GM19351 (cell line): Measurements from ENCODE around the gene TMEM17.

ENCODE experiments used
- ATAC-seq: cut with Tn5 transposase; IDR thresholded peaks from one replicate; pipeline ENCODE4 v1.9.1; 2021; ENCODE audit warnings: mild to moderate bottlenecking, moderate library complexity; ENCODE audit not compliant: unreplicated experiment

Gene TMEM17

GRCh38 chr2:62458206-62458641, 47.8 kb downstream of the TMEM17 start:
- no peak for ATAC-seq

- ATAC-seq: no peak
Observed at GRCh38 chr2:62457556-62457955, 48.4 kb downstream of the TMEM17 start.

DNA sequence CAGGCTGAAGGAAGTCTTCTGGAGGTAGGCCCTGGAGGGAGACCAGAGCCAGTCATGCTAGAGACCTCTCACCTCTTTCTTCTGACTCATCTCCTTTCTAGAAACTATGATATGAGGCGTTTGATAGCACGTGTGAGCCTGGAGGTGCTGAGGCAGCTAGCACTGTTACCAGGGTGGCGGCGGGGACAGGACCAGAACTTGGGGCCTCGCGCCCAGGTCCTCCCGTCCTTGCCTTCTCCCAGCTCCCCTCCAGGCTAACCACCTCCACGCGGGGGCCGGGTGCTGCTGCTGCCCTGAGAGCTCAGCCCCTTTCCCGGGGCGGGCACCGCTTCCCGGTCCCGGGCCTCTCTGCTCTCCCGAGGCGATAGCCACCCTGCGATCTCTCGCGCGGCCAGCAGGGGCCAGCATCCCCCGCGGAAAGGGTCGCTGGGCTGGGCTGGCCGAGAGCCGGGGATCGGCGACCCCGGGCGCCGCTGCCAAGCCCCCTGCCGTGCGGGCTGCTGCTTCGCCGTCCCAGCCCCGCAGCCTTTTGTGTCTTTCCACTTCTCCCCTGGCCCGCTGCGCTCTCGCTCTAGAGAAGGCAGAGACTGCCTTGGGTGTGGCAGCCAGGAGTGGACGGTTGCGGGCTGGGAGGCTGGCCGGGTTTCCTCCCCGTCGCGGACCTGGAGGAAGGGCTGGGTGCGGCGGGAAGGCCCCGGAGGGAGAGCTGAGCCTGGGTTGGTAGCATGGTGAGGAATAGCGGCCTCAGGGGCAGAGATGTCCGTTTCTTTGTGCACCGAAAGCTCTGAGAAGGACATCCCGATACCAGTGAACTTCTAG, 49.1 kb downstream of the TMEM17 start:
- ATAC-seq: peak; percentile 87

DNA sequence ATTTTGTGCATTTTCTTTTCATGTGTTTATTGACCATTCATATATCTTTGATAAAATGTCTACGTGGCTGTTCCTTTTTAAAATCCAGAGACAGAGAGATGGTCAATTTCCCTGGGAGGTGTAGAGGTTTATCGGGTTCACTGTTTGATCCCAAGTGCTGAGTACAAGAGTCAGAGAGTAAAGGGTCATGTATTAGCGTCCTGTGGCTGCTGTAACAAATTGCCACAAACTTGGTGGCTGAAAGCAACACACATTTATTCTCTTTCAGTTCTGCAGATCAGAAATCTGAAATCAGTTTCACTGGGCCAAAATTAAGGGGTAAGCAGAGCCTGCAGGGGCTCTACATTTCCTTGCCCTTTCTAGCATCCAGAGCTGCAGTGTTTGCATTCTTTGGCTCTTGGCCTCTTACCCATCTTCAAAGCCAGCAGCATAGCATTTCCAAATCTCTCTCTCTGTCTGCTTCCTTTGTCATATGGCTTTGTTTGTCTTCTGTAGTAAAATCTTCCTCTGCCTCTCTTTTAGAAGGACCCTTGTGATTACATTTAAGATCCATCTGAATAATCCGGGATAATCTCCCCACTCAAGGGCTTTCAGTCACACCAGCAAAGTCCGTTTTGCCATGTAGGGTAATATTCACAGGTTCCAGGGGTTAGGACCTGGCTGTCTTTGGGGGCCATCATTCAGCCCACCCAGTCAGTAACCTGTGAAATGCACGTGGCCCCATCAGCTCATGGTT, 49.9 kb downstream of the TMEM17 start:
- no peak for ATAC-seq

GRCh38 chr2:62453955-62454354, 52.0 kb downstream of the TMEM17 start:
- no peak for ATAC-seq

DNA sequence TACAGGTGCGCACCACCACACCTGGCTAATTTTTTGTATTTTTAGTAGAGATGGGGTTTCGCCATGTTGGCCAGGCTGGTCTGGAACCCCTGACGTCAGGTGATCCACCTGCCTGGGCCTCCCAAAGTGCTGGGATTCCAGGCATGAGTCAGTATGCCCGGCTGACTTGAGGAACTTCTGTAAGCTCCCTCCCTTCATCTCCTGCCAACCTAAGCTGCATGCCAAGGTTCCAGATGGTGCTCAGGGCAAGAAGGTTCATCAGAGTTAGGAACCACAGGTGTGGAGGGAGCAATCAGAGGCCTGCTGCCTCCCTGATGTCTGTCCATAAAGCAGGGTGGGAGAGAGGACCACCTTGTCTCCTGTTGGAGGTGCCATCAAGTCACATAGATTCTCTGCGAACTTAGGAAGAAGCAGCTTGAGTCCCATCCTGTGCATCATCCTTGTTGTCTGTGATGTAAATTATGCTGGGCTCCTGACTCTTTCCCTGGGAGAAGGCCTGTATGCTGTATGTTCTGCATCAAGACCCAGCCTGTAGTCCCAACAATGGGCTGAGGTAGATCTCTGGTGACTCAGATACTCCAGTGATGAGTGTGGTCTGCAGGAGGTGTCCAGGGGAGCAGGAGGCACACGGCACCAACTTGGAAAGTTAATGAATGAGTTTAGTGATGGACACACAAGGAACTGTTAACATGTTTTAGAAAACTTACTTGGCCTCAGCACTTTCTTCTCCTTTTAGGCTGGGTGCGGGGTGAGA, 53.1 kb downstream of the TMEM17 start:
- ATAC-seq: no peak

GRCh38 chr2:62450716-62451191, 55.2 kb downstream of the TMEM17 start:
- no peak for ATAC-seq
